Activated CD8-positive, alpha-beta memory T cell treated with anti-CD3 and anti-CD28 coated beads for 24 hours (primary cell): ENCODE data around the gene LGALSL.
A peak's percentile ranks its signal among the peaks of the same experiment; 100 is the strongest.

Experiments used
- DNase-seq: peaks from one replicate; pipeline ENCODE4 v3.0.0-alpha.2; 2020

Gene LGALSL

DNA sequence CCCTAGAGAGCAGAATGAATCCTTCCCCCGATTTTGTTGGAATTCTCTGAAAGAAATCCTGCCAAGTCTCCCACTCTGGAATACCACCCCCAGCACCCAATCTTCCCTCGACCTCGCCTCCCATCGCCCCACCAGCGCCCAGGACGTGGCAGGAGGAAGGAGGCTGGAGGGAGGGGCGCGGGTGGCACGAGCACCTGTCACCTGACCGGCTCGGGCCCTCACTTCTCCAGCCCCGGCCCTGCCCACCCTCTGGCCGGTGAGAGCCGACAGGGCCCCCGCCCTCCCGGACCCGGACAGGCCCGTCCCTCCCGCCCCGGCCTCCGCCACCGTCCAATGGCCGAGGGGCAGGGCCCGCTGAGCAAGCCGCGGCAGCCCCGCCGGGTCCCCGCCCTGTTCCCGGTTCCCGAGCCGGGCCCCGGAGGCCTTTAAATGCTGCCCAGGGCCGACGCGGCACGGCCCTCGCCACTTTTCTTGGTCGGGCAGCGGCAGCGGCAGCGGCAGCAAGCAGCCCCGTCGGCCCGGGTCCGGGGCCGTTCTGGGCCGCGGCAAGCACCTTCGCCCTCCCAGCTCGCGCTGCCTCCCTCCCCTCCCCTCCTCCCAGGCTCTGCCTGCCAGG lies at the start of gene LGALSL:
Gene LGALSL (plus strand): TSS at position 393 of the 616 bp plus-strand sequence. CDS start 384 bp downstream, outside the sequence.
- peak; percentile 82 for DNase-seq

- DNase-seq, result no peak
These were observed 49.2 kb upstream of the LGALSL start for GRCh38 chr2:64404743-64405142.

DNA sequence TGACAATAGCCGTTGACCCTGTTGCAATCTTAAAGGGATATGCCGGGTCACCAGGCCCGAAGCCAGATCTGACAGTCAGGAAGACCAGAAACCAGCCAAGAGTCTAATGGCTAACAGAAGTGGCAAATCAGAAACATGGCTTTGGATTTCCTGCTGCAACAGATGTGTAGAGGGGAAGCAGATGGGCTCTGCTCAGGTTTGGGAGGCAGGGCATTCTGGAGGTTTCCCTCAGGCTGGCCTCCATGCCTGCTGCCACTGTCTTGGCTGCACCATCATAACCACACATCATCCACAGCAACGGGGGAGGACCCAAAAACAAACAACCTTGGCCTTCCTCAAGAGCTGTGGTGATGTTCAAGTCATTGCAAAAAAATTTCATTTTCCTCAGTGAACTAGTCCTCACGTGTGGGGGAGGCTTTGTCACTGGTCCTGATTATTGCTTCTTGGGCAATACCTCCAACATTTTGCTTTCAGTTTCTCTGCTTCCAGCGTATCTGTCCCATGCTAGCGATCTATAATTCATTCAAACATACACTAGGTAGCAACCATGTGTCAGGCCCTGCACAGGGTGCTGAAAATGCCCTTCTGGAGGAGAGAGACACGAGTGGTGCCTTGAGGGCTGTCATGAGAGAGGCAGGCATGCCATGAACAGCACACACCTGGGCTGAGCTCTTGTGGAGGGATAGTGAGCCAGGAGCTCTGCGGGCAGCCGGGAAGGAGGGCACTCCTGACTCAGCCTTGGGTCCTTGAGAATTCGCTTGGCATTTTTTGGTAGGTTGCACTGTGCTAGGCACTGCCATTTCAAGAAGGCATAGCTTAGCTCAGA lies 48.2 kb upstream of the LGALSL start:
- no peak for DNase-seq

GRCh38 chr2:64406407-64406774 lies 47.6 kb upstream of the LGALSL start:
- DNase-seq, result no peak

DNA sequence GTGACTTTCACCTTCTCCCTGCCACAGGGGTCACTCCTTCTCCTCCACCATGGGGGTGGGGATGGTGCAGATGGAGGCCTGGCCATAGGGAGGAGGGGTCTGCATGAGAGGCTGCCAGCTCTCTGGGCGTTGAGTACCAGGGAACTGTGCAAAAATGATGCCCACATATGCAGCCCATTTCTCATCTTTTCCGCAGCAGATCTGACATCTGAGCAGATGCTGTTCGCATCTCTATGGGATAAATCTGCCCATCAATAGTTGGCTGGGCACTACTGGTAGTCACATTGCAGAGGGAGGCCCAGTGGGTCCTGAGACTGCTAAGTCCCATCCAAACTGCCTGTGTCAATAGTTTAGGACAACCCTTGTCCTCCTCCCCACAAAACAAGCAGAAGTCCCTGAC lies 45.9 kb upstream of the LGALSL start:
- DNase-seq, result no peak

DNA sequence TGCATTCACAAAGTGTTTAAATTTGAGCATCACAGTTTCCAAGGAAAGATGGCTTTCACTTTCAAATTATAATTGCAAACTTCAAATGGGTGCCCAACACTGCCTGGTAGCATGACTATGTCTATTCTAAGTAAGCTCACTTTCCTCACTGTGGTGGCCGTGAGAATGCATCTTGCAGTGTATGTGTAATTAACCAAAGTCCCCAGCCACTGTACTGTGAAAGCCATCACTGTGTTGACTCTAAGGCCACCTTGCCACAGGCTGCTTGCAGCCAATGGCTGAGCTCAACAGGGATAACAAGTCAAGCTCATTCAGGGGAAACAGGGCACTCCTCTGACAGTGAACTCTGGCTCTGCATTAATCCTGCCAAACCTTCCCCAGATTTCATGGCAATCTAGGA lies 43.3 kb upstream of the LGALSL start:
- DNase-seq, result no peak

- DNase-seq, result no peak
These were observed 41.3 kb upstream of the LGALSL start for GRCh38 chr2:64412671-64413070.

DNA sequence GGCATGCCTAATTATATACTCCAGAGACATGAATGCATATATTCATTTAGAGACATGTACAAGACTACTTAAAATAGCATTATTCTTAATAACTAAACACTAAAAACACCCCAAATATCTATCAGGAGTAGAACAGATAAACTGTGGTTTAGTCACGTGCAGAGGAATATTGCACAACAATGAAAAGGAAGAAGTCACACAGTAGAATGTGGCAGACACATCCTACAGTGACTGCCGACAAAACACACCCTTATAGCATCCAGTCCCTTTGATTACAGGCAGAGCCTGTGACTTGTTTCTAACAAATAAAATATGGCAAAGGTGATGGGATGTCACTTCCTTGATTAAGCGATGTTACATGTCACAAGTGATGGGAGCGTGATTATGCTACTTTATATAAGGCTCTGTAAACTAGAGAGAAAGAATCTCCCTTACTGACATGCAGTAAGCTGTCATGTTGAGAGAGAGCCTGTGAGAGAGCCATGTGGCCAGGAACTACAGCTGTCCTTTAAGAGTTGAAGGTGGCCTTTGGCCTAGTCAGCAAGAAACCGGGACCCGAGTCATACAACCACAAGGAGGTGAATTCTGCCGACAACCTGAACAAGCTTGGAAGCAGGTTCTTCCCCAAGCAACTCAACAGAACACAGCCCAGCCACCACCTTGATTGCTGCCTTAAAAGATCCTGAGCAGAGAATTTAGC lies 39.1 kb upstream of the LGALSL start:
- DNase-seq, result no peak

DNA sequence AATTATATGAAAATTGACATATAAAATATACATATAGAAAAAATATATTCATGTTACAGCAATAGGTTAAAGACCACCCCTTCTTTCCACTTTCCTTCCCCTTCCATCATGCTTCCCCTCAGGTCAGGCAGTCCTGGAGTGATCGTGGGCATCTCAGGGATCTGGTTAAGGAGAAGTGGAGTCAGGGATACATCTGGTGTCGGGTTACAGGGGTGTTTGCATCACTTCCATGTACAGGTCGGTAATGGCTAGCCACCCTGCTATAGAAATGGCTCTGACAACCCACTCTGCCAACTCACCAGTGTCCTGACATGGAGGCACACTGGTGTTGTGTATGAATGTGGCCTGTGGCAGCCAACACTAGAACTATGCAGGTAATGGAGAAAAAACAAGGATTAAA lies 36.3 kb upstream of the LGALSL start:
- no peak for DNase-seq

GRCh38 chr2:64419596-64420165 lies 34.3 kb upstream of the LGALSL start:
- DNase-seq, result no peak

DNA sequence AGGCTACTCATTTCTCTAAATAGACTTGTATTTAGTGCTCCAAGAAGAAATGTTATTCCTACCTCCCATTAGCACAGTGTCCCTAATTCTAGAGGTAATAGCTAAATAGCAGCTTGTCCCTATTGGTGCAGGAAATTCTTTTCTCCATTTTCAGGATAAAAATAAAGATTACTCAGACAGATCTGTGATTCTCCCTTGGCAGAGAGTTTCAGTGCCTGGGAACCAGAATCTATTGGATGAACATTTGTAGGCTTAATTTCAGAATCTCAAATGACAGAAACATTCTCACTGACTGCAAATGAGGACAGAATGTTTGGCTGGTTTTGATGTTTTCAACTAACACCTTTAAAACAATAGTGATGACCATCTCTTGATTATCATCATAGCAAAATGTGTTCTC lies 33.3 kb upstream of the LGALSL start:
- no peak for DNase-seq

DNA sequence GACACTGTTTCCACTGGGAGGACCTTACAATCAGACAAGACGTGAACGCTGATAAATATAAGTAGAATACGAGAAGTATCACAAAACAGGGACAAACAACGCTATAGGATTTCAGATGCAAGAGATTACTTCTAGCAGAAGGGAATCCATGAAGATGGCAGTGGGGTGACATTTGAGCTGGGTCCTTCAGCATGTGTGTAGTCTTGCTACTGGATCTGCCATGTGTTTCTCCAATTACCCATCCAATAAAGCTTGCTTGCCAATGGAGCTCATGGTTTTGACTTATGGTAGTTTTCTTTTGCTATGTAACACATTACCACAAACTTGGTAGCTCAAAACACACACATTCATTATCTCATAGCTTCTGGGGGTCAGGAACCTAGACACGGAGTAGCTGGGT lies 32.8 kb upstream of the LGALSL start:
- DNase-seq, result no peak

- DNase-seq, result no peak
These were observed 31.5 kb upstream of the LGALSL start for GRCh38 chr2:64422466-64422865.

- DNase-seq, result no peak
These were observed 30.7 kb upstream of the LGALSL start for GRCh38 chr2:64423303-64423702.

- DNase-seq, result no peak
These were observed 29.5 kb upstream of the LGALSL start for GRCh38 chr2:64424416-64424987.

- DNase-seq, result no peak
These were observed 27.6 kb upstream of the LGALSL start for GRCh38 chr2:64426183-64426952.

DNA sequence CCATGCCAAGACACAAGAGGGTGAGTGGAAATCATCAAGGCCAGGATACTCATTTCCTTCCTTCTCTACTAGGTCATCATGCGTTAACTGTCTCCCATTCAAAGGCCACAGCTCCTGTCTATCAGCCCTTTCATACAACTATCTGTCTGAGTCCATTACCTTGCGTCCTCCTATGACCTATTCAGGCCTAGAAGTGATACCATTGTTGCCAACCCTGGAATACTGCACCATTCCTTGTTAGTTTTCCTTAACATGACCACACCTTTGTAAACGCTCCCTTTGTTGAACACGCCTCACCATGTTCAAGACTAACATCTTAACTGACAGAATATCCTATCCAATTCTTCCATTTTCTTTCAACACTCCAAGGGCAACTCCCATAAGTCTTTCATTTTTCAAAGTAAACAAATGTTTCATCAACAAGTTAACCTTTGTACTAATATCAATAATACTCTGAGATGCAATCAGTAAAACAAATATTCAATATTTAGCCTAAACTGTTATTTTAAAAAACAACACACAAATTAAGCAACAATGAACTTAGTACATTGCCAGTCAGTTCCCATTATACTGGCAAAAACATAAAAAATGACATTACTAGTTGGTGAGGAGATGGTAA lies 19.8 kb upstream of the LGALSL start:
- no peak for DNase-seq

- DNase-seq, result no peak
These were observed 16.1 kb upstream of the LGALSL start for GRCh38 chr2:64437883-64438282.

GRCh38 chr2:64439194-64439593 lies 14.8 kb upstream of the LGALSL start:
- DNase-seq, result no peak

DNA sequence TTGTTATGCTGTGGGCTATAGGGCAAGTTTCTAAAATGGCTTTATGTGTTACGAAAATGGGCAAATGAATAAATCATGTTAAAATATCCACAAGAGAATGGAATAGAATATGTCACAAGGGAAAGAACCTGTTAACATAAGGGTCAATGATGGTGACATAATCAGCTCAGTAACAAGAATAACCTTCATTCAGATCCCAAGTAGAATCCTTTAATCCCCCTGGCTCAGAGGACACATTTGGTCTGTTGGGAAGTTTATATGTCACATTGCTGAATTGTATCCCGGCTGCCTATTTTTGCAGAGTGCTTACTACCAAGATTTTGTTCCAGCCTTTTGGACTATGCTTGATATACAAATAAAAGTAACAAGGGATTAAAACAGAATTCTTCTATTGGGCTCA lies 13.1 kb upstream of the LGALSL start:
- no peak for DNase-seq

DNA sequence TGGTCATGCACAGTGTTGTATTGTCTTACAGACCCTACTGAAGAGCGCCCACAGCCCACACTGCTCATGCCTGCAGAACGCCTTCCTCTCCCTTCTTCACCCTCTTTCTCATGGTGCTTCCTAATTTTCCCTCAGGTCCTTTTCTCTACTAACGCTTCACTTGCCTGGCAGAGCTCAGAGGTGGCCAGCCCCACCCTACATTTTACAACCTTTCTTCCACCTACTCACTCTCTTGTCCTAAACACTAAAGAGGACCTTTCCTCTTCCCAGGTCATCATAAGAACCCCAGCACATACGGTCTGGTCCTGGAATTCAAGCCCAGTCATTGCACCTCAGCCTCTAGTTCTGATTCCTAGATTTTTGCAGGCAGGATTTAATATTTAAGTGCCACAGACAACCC lies 11.7 kb upstream of the LGALSL start:
- DNase-seq, result no peak

GRCh38 chr2:64442801-64443429 lies 11.0 kb upstream of the LGALSL start:
- no peak for DNase-seq
